Measurements from ENCODE around the gene DPH2.

Gene DPH2

DNA sequence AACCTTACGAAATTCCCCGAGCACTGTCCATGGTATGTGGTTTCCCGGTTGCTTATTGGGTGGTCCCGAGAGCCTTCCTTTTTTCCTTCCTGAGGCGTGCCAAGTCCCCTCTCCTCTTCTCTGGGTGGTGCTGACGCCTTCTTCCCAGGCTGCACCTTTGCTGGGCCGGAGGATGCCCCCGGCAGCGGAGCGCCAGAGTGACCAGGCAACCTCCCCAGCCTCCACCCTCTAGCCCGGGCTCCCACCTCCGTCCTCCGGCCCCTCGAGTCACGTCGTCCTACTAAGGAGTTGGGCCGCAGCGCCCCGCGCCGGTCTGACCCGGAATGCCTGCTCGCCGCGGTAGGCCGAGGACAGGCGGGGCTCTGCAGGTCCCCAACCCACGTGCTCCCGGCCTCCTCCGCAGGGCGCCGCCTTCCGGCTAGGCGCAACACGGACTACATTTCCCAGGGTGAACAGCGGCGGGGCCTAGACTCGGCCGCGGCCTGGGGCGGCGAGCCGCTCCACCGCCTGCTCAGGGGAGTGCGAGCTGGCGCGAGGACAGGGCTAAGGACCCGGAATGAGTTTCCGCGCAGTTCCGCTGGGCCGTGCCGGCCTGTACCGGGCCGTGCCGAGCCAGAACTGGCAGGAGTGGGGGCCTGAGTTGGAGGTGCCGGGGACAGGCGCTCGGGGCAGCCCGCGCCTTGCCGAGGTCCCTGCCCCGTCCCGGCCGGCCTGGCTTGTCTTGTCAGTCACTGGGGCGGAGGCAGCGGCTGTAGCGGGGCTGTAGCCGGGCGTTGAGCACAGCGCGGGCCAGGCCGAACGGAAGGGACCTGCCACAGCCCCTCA, 23.4 kb upstream of the DPH2 start, which contains the start of gene IPO13:
IPO13 (plus strand) TSS at position 715 of the 825 bp plus-strand sequence. CDS start 651 bp downstream, outside the sequence.
- TF ChIP-seq TAF1 (IDR thresholded peaks at IDR 0.05; ENCODE audit: borderline replicate concordance, insufficient read depth, low read length), result peak; percentile 76; the same call in 1 of the 2 replicates
- TF ChIP-seq, protein P1, sequence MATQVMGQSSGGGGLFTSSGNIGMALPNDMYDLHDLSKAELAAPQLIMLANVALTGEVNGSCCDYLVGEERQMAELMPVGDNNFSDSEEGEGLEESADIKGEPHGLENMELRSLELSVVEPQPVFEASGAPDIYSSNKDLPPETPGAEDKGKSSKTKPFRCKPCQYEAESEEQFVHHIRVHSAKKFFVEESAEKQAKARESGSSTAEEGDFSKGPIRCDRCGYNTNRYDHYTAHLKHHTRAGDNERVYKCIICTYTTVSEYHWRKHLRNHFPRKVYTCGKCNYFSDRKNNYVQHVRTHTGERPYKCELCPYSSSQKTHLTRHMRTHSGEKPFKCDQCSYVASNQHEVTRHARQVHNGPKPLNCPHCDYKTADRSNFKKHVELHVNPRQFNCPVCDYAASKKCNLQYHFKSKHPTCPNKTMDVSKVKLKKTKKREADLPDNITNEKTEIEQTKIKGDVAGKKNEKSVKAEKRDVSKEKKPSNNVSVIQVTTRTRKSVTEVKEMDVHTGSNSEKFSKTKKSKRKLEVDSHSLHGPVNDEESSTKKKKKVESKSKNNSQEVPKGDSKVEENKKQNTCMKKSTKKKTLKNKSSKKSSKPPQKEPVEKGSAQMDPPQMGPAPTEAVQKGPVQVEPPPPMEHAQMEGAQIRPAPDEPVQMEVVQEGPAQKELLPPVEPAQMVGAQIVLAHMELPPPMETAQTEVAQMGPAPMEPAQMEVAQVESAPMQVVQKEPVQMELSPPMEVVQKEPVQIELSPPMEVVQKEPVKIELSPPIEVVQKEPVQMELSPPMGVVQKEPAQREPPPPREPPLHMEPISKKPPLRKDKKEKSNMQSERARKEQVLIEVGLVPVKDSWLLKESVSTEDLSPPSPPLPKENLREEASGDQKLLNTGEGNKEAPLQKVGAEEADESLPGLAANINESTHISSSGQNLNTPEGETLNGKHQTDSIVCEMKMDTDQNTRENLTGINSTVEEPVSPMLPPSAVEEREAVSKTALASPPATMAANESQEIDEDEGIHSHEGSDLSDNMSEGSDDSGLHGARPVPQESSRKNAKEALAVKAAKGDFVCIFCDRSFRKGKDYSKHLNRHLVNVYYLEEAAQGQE (IDR thresholded peaks at IDR 0.05; ENCODE audit: insufficient read depth in 1 of 2, low read depth in 2 of 2, low read length in 2 of 2), result peak; percentile 85 to 96
- peak; percentile 70 for TF ChIP-seq FOXP2 (optimal IDR thresholded peaks at IDR 0.05; ENCODE audit: borderline replicate concordance, extremely low read depth, extremely low read length, insufficient read depth)
- 0 out of 2 replicates have a peak, but pooled peaks have one; percentile 64 for TF ChIP-seq SIN3A (IDR thresholded peaks at IDR 0.05; ENCODE audit: borderline replicate concordance, insufficient read depth, low read length)
- TF ChIP-seq POLR2AphosphoS5 (IDR thresholded peaks at IDR 0.05; ENCODE audit: low read depth, low read length), result peak; percentile 87

DNA sequence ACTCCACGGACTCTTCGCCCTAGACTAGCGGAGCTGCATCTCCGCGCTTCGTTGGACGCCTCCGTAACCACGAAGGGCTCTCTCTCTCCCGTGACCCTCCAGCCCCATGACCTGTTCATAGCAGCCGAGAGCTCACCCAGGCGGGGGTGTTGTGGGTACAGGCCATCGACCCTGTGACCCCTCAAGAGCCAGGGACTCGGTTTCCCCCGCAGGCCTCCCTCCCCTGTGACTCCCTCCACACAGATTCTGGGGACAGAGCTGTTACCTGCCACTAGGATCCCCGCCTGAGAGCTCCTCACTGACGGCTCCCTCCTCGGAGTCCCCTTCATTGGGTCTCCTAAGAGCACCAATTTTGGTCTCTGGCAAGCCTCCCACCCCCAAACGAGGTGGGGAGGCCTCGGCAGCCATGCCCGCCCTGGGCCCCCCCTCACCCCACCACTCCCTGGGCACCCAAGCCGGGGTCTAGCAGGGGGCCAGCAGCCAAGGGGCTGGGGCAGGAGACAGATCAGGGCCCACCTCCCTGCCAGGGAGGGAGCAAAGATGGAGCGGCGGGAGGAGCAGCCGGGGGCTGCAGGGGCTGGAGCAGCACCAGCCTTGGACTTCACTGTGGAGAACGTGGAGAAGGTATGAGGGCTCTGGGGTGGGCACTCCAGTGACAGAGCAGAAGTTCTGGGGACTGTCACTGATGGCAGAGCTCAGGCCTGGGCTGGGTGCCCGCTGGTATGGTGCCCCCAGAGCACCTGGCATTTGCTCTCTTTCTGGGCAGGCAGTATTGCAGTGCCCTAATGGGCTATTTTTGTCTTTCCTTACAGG, 22.5 kb upstream of the DPH2 start:
- TF ChIP-seq FOXP2 (optimal IDR thresholded peaks at IDR 0.05; ENCODE audit: borderline replicate concordance, extremely low read depth, extremely low read length, insufficient read depth), result no peak
- TF ChIP-seq, protein P1 (IDR thresholded peaks at IDR 0.05; ENCODE audit: insufficient read depth in 1 of 2, low read depth in 2 of 2, low read length in 2 of 2), result no peak
- TF ChIP-seq TAF1 (IDR thresholded peaks at IDR 0.05; ENCODE audit: borderline replicate concordance, insufficient read depth, low read length), result no peak
- TF ChIP-seq SIN3A (IDR thresholded peaks at IDR 0.05; ENCODE audit: borderline replicate concordance, insufficient read depth, low read length), result no peak
- TF ChIP-seq POLR2AphosphoS5 (IDR thresholded peaks at IDR 0.05; ENCODE audit: low read depth, low read length), result no peak

DNA sequence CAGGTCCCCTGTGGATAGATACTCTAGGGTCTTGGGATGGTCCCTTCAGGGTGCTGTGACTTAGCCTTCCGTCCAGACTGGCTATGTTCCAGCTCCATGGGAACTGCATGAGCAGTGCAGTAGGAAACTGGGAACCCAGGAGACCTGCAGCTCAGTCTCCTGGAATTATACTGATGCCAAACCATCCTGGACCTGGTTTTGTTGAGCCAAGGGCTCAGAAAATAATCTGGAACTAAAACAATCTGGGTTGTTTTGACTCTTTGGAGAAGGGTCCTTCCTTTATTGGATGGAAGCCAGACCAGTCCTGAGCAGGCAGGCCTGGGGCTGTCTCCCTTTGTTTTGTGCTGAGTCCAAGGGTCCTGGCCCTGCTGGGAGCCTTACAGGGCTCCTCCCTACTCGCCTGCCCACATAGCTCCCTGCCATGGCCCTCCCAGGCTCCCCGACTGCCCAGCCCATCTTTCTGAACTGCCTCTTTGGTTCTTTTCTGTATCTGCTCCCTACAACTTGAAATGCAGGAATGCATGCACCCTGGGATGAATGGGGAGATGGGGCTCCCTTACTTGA, 21.9 kb upstream of the DPH2 start:
- TF ChIP-seq POLR2AphosphoS5 (IDR thresholded peaks at IDR 0.05; ENCODE audit: low read depth, low read length) (no peak), TAF1 (IDR thresholded peaks at IDR 0.05; ENCODE audit: borderline replicate concordance, insufficient read depth, low read length) (no peak), FOXP2 (optimal IDR thresholded peaks at IDR 0.05; ENCODE audit: borderline replicate concordance, extremely low read depth, extremely low read length, insufficient read depth) (no peak), SIN3A (IDR thresholded peaks at IDR 0.05; ENCODE audit: borderline replicate concordance, insufficient read depth, low read length) (no peak)
- TF ChIP-seq, protein P1 (IDR thresholded peaks at IDR 0.05; ENCODE audit: insufficient read depth in 1 of 2, low read depth in 2 of 2, low read length in 2 of 2), result no peak

DNA sequence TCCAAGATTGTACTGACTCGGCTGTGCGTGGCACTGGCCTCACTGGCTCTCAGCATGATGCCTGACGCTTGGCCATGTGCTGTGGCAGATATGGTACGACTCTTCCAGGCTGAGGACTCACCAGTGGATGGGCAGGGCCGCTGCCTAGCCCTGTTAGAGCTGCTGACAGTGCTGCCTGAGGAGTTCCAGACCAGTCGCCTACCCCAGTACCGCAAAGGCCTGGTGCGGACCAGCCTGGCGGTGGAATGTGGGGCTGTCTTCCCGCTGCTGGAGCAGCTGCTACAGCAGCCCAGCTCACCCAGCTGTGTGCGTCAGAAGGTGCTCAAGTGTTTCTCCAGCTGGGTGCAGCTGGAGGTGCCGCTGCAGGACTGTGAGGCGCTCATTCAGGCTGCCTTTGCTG, 20.1 kb upstream of the DPH2 start:
- no peak for TF ChIP-seq TAF1 (IDR thresholded peaks at IDR 0.05; ENCODE audit: borderline replicate concordance, insufficient read depth, low read length)
- no peak for TF ChIP-seq SIN3A (IDR thresholded peaks at IDR 0.05; ENCODE audit: borderline replicate concordance, insufficient read depth, low read length)
- TF ChIP-seq, protein P1 (IDR thresholded peaks at IDR 0.05; ENCODE audit: insufficient read depth in 1 of 2, low read depth in 2 of 2, low read length in 2 of 2), result no peak
- TF ChIP-seq FOXP2 (optimal IDR thresholded peaks at IDR 0.05; ENCODE audit: borderline replicate concordance, extremely low read depth, extremely low read length, insufficient read depth), result no peak
- no peak for TF ChIP-seq POLR2AphosphoS5 (IDR thresholded peaks at IDR 0.05; ENCODE audit: low read depth, low read length)

Data from PFSK-1 (cell line).